ENCODE data around the gene LIMS2. TPM values are rescaled to one million over a fixed set of nuclear protein-coding genes. Genes with fewer than 3 reads are reported as not detected.

The LIMS2 gene
- total and polyA plus RNA-seq, 10 donors, result 62.5 to 437 (median 115) TPM

DNA sequence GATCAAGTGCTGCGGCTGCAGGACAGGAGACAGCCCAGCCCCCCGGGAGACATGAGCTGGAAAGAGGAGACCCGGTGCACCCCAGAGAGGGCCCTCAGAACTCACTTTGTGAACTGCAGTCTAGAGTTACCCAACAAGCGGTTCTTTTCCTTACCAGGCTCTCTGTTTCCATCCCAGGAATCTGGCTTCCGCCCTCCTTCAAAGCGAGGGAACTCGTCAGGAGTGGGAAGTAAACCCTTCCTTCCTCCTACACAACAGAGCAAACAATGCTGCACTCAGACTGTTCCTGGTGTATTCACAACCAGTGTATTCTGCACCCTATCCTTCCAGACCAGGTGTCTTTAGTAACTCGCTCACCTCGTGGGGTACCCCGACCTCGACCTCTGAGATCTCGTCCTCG, 34.0 kb upstream of the LIMS2 start:
- intact Hi-C loops (cut with DNase I; ENCODE audit: low total_unique reads), result no loop called here
- H3K9me3 ChIP-seq, result no peaks in the 10 kb centered on the region

DNA sequence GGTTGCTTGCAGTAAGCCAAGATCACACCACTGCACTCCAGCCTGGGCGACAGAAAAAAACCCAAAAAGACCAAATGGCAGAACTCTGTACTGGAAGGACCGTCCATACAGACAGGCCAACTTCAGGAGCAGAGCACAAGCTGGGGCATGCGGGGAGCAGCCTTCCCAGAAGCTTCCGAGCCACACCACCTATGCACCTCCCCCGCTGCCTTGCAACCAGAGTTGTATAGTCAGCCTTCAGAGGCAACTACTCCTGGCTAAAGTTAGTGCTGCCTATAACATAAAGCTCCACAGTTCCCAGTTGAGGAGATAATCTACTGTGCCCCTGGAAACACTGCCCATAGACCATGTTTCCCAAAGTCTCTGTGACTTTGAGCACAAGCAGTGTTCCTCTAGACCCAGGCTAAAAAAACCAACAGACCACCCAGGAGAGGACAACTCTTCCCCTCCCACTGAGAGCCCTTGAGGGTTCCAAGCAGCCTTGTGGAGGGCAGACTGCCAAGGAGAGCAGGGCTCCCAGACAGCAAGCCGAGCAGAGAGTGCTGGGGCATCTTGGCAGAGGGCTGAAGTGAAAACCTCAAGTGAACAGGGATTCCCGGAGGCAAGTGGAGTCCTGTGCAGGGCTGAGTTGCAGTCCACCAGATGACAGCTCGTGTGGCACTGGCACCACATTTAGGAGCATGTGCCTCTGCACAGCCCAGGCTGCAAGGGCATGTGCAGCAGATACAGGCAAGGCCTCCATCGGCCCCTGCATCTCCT, 32.7 kb upstream of the LIMS2 start:
- Histone ChIP-seq H3K9me3 (no peaks in the 10 kb centered on the region), H3K27me3 (replicated peaks in 1 of 7) (no peaks in the 10 kb centered on the region), H3K27ac (no peak overlapping the region), H3K36me3 (peaks cover 2 to 96% (median 47%) of the 10 kb centered on the region in 6 donors), H3K4me1 (peaks cover 4 to 36% (median 24%) of the 10 kb centered on the region in 6 donors), H3K4me3 (no peak overlapping the region)
- TF ChIP-seq POLR2AphosphoS5 (IDR thresholded peaks at IDR 0.05) (peak in 2 of 3 donors; percentile 15 to 28), POLR2A (IDR thresholded peaks at IDR 0.05) (no peak)
- 91 to 96% (median 94%) methylated on average over 7 to 9 of the region's 9 CpGs for WGBS, 5 donors
- intact Hi-C loops (cut with DNase I; ENCODE audit: low total_unique reads), result no loop called here
- DNase-seq, result no peak

More for the DNA sequence above, 34.0 kb upstream of the LIMS2 start:
- Histone ChIP-seq H3K4me3 (no peak overlapping the region), H3K4me1 (peaks cover 0 to 24% (median 11%) of the 10 kb centered on the region in 6 donors), H3K36me3 (peaks cover 2 to 98% (median 54%) of the 10 kb centered on the region in 6 donors), H3K27ac (no peak overlapping the region), H3K27me3 (replicated peaks in 1 of 7) (no peaks in the 10 kb centered on the region)
- TF ChIP-seq POLR2AphosphoS5 (IDR thresholded peaks at IDR 0.05), result no peak
- TF ChIP-seq POLR2A (IDR thresholded peaks at IDR 0.05), result no peak
- TF ChIP-seq, protein P1, sequence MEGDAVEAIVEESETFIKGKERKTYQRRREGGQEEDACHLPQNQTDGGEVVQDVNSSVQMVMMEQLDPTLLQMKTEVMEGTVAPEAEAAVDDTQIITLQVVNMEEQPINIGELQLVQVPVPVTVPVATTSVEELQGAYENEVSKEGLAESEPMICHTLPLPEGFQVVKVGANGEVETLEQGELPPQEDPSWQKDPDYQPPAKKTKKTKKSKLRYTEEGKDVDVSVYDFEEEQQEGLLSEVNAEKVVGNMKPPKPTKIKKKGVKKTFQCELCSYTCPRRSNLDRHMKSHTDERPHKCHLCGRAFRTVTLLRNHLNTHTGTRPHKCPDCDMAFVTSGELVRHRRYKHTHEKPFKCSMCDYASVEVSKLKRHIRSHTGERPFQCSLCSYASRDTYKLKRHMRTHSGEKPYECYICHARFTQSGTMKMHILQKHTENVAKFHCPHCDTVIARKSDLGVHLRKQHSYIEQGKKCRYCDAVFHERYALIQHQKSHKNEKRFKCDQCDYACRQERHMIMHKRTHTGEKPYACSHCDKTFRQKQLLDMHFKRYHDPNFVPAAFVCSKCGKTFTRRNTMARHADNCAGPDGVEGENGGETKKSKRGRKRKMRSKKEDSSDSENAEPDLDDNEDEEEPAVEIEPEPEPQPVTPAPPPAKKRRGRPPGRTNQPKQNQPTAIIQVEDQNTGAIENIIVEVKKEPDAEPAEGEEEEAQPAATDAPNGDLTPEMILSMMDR (IDR thresholded peaks at IDR 0.05 in 8 of 11, conservative IDR thresholded peaks at IDR 0.05 in 3 of 11), result no peak
- DNase-seq, result no peak
- WGBS, 5 donors, result 88 to 98% (median 93%) methylated on average over 13 of the region's 13 CpGs

DNA sequence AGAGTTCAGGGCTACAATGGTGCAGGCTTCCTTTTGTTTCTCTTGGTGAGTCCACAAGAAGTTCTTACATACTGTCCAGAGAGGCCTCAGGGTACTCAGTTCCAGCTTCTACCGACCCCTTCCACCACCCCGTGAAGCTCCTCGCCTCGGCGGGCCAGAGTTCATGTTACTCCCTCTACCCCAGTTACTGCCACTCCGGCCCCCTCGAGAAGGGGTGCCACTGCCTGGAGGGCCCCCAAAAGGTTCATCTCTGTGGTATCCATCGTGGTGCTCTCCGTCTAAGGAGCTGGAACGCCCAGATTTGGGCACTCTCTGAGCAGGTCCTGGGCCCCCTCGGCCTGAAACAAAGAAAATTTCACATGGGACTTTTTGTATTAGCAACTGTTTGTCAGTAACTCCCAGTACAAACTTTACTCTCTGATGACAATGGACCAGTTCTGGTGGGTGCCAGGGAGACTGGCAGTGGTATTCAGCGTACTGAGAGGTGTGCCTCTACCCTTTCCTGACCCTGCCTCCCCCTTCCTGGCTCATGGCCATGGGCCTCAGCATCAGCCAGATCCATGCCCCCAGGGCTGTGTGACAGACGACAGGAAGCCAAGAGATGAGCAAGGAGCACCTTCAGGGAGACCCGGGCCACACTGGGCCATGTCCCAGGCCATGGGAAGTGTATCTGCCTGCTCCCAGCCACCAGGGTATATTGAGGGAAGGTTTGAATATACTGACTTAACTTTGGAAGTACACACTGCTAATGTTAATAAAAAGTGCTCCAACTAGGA, 31.1 kb upstream of the LIMS2 start:
- 93 to 97% (median 93%) methylated on average over 14 of the region's 14 CpGs for WGBS, 5 donors
- Histone ChIP-seq H3K4me3 (no peak overlapping the region), H3K27ac (no peak overlapping the region), H3K9me3 (no peaks in the 10 kb centered on the region), H3K4me1 (peaks cover 11 to 47% (median 33%) of the 10 kb centered on the region in 6 donors), H3K36me3 (peaks cover 2 to 84% (median 47%) of the 10 kb centered on the region in 6 donors), H3K27me3 (replicated peaks in 1 of 7) (no peaks in the 10 kb centered on the region)
- intact Hi-C loops (cut with DNase I; ENCODE audit: low total_unique reads), result no loop called here
- peak in 1 of 3 donors; percentile 17 for TF ChIP-seq POLR2AphosphoS5 (IDR thresholded peaks at IDR 0.05)
- TF ChIP-seq, protein P1 (IDR thresholded peaks at IDR 0.05 in 8 of 11, conservative IDR thresholded peaks at IDR 0.05 in 3 of 11), result no peak
- no peak for DNase-seq

DNA sequence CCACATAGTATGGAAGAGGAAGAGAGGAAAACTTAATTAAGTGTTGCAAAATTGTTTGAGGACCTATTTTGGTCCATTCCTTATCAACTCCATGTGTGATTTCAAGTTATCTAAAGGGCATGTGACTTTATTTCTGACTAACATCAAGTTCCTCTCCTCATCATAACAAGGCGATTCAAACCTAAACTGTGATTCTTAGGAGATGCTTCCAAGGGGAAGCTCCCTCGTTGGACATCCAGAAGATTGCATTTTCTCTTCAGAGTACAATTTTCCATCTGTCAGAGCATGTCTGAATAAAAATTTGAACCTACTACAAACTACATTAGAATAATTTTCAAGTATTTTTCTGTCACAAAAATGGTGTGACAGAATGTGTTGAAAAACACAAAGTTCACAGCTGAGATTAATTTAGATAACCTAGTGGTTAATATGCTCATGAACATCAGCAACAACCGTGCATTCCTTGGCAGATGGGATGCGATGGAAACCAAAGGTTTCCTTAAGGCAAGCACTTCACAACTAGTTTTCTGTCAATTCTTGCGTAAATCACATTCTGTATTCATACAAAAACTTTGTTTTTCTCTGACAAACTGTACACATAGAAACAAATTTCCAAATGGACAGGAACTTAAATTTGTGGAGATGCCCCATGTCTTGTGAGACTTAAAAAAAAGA, 30.2 kb upstream of the LIMS2 start:
- TF ChIP-seq POLR2AphosphoS5 (IDR thresholded peaks at IDR 0.05), result no peak
- no peak for TF ChIP-seq POLR2A (IDR thresholded peaks at IDR 0.05)
- TF ChIP-seq, protein P1 (IDR thresholded peaks at IDR 0.05 in 8 of 11, conservative IDR thresholded peaks at IDR 0.05 in 3 of 11), result no peak
- no peak overlapping the region for H3K4me3 ChIP-seq
- no peaks in the 10 kb centered on the region for H3K27me3 ChIP-seq (replicated peaks in 1 of 7)
- H3K27ac ChIP-seq, result no peak overlapping the region
- peaks cover 2 to 75% (median 47%) of the 10 kb centered on the region in 6 donors for H3K36me3 ChIP-seq
- H3K4me1 ChIP-seq, result peaks cover 13 to 52% (median 38%) of the 10 kb centered on the region in 6 donors
- H3K9me3 ChIP-seq, result no peaks in the 10 kb centered on the region
- WGBS, 5 donors, result 80 to 88% (median 85%) methylated on average over 5 of the region's 5 CpGs
- no peak for DNase-seq
- intact Hi-C loops (cut with DNase I; ENCODE audit: low total_unique reads), result no loop called here

Data from spleen (tissue), 11 donors.